NCI-H82 treated with DMSO at 0.1 percent for 48 hours (cell line): ENCODE measurements around the gene ALDH1L2.

Source experiments
- DNase-seq: peaks from one replicate; lab custom pipeline; 2025; ENCODE audit not compliant: unreplicated experiment; lab: John Stamatoyannopoulos, UW

Gene ALDH1L2

GRCh38 chr12:105083551-105084105 lies 630 bp downstream of the ALDH1L2 start:
- DNase-seq: no peak

- DNase-seq: no peak
Measured at GRCh38 chr12:105083031-105083430, 1.2 kb downstream of the ALDH1L2 start.

- DNase-seq: no peak
Measured at GRCh38 chr12:105078712-105079570, 5.3 kb downstream of the ALDH1L2 start.

GRCh38 chr12:105077435-105077834 lies 6.8 kb downstream of the ALDH1L2 start:
- no peak for DNase-seq

- no peak for DNase-seq
Measured at GRCh38 chr12:105076913-105077312, 7.3 kb downstream of the ALDH1L2 start.

- no peak for DNase-seq
Measured at GRCh38 chr12:105076098-105076497, 8.2 kb downstream of the ALDH1L2 start.

GRCh38 chr12:105072888-105073488 lies 11.3 kb downstream of the ALDH1L2 start:
- no peak for DNase-seq

- DNase-seq: no peak
Measured at GRCh38 chr12:105071981-105072380, 12.3 kb downstream of the ALDH1L2 start.

GRCh38 chr12:105069936-105070702 lies 14.1 kb downstream of the ALDH1L2 start:
- no peak for DNase-seq

GRCh38 chr12:105067511-105068031 lies 16.7 kb downstream of the ALDH1L2 start:
- no peak for DNase-seq

GRCh38 chr12:105064564-105065178 lies 19.6 kb downstream of the ALDH1L2 start:
- DNase-seq: no peak

- DNase-seq: no peak
Measured at GRCh38 chr12:105060715-105061378, 23.4 kb downstream of the ALDH1L2 start.

- DNase-seq: no peak
Measured at GRCh38 chr12:105057174-105057573, 27.1 kb downstream of the ALDH1L2 start.

GRCh38 chr12:105053116-105053572 lies 31.1 kb downstream of the ALDH1L2 start:
- peak; percentile 45 for DNase-seq

GRCh38 chr12:105051981-105052380 lies 32.3 kb downstream of the ALDH1L2 start:
- DNase-seq: no peak

GRCh38 chr12:105048315-105048714 lies 35.9 kb downstream of the ALDH1L2 start:
- DNase-seq: no peak

GRCh38 chr12:105047308-105047707 lies 37.0 kb downstream of the ALDH1L2 start:
- DNase-seq: no peak

GRCh38 chr12:105041186-105041585 lies 43.1 kb downstream of the ALDH1L2 start:
- DNase-seq: no peak

GRCh38 chr12:105040476-105040875 lies 43.8 kb downstream of the ALDH1L2 start:
- DNase-seq: no peak
